ENCODE results near the gene SMYD3.

DNA sequence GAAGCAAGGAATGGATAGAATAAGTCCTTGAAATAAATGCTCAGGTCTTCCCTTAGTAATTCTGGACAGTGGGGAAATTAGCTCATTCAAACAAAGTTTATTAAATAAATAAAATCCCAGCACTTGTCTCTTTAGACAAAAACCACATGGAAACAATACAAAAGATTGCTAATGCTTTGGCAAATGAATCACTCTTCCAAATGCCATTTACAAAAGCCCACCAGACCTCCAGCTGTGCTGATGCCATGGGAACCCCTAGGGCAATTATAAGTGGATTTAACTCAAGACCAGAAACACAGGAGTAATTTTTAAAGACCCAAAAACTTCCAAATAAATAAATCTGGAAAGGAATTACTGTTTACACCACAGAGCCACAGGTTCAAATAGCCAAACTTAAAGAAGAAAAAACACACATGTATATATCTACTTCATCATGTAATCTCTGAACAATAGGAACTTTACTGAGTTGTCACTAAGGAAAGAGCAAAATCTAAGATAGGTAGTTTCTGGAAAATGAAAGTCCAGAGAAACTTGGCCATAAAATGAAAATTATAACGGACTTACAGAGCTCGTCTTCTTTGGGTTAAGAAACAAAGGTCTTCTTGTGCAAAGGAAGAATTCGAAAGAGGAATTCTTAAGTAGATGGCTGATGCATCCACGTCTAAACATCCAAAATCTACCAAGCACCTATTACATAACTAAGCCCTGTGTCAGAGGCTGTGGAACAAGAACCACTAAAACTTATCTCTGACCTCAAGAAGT, 399.4 kb downstream of the SMYD3 start:
- TF ChIP-seq, protein P1, sequence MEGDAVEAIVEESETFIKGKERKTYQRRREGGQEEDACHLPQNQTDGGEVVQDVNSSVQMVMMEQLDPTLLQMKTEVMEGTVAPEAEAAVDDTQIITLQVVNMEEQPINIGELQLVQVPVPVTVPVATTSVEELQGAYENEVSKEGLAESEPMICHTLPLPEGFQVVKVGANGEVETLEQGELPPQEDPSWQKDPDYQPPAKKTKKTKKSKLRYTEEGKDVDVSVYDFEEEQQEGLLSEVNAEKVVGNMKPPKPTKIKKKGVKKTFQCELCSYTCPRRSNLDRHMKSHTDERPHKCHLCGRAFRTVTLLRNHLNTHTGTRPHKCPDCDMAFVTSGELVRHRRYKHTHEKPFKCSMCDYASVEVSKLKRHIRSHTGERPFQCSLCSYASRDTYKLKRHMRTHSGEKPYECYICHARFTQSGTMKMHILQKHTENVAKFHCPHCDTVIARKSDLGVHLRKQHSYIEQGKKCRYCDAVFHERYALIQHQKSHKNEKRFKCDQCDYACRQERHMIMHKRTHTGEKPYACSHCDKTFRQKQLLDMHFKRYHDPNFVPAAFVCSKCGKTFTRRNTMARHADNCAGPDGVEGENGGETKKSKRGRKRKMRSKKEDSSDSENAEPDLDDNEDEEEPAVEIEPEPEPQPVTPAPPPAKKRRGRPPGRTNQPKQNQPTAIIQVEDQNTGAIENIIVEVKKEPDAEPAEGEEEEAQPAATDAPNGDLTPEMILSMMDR (IDR thresholded peaks at IDR 0.05): no peak
- TF ChIP-seq POLR2A (IDR thresholded peaks at IDR 0.05) (no peak), EP300 (IDR thresholded peaks at IDR 0.05) (no peak)
